Caco-2 (cell line): Measurements from ENCODE around the gene SELENOO. TPM values are rescaled to one million over a fixed set of nuclear protein-coding genes. Genes with fewer than 3 reads are reported as not detected.

ENCODE experiments used
- BruUV-seq: library from RNA; stranded (reverse); fragments of 400-500 nt; replicated peaks from 2 replicates; lab custom pipeline; 2021; lab: Mats Ljungman, UMichigan
- CTCF ChIA-PET: fragments of 300-600 bp; sonication (Branson Sonifier 250); formaldehyde crosslinking; loops from one replicate; lab custom pipeline; 2022; ENCODE audit warnings: antibody characterized with exemption; lab: Charles Lee
- POLR2A ChIA-PET: fragments of 300-600 bp; sonication (Branson Sonifier 250); formaldehyde crosslinking; loops from one replicate; lab custom pipeline; 2022; ENCODE audit warnings: antibody characterized with exemption; lab: Charles Lee
- DNase-seq, 2 experiments: peaks; one replicate each; pipeline versions ENCODE4 v3.0.0 to v3.0.0-alpha.2; 2020 to 2022
- H3K27me3 ChIP-seq: replicated peaks from 2 replicates; pipeline ENCODE4 v1.6.0; 2011; ENCODE audit warnings: low read length; ENCODE audit not compliant: control insufficient read depth, insufficient read depth
- H3K36me3 ChIP-seq: 2 replicates; pipeline ENCODE4 v1.5.1; 2011; ENCODE audit warnings: low read length; ENCODE audit not compliant: control insufficient read depth, insufficient read depth
- H3K4me1 ChIP-seq: fragments of 250-450 bp; sonication (Bioruptor Pico); 2 replicates; pipeline ENCODE4 v1.5.1; 2020; ENCODE audit warnings: mild to moderate bottlenecking
- H3K4me3 ChIP-seq: 2 replicates; pipeline ENCODE4 v1.5.1; 2011; ENCODE audit warnings: low read depth, mild to moderate bottlenecking, control low read depth, low read length
- H3K9me3 ChIP-seq: fragments of 250-450 bp; sonication (Bioruptor Pico); 2 replicates; pipeline ENCODE4 v1.5.1; 2020; ENCODE audit warnings: mild to moderate bottlenecking, moderate library complexity
- H3K27ac Mint-ChIP-seq: one replicate; pipeline ENCODE4 v1.8.0; 2022; ENCODE audit warnings: mixed read lengths; ENCODE audit not compliant: unreplicated experiment
- H3K27me3 Mint-ChIP-seq: one replicate; pipeline ENCODE4 v1.8.0; 2022; ENCODE audit warnings: mixed read lengths; ENCODE audit not compliant: insufficient read depth, unreplicated experiment
- H3K36me3 Mint-ChIP-seq: one replicate; pipeline ENCODE4 v1.8.0; 2022; ENCODE audit warnings: mild to moderate bottlenecking, mixed read lengths; ENCODE audit not compliant: insufficient read depth, unreplicated experiment
- H3K4me1 Mint-ChIP-seq: one replicate; pipeline ENCODE4 v1.8.0; 2022; ENCODE audit warnings: low read depth, mixed read lengths; ENCODE audit not compliant: unreplicated experiment
- H3K4me3 Mint-ChIP-seq: one replicate; pipeline ENCODE4 v1.8.0; 2022; ENCODE audit warnings: mild to moderate bottlenecking, moderate library complexity, mixed read lengths; ENCODE audit not compliant: unreplicated experiment
- H3K9me3 Mint-ChIP-seq: one replicate; pipeline ENCODE4 v1.8.0; 2022; ENCODE audit warnings: mixed read lengths; ENCODE audit not compliant: unreplicated experiment
- CTCF ChIP-seq, 2 experiments: fragments of 200-600 bp in 1 of 2; IDR thresholded peaks; 1 replicate in 1 of 2; 2 replicates in 1 of 2; pipeline versions ENCODE4 v1.5.1 to v1.8.0; 2011 to 2022; ENCODE audit warnings: antibody characterized with exemption in 1 of 2, control low read depth in 1 of 2, inconsistent platforms in 1 of 2, low read depth in 1 of 2, low read length in 1 of 2, mild to moderate bottlenecking in 1 of 2, moderate library complexity in 1 of 2; ENCODE audit not compliant: insufficient read depth in 1 of 2, severe bottlenecking in 1 of 2, unreplicated experiment in 1 of 2
- intact Hi-C: fragments of 100-400 bp; cut with micrococcal nuclease; formaldehyde crosslinking; loops from one replicate; pipeline ENCODE4 v1.10.0; 2022; ENCODE audit not compliant: unreplicated experiment
- total RNA-seq: library from RNA; stranded (reverse); gene quantifications from 2 replicates; pipeline ENCODE4 v1.2.3, GENCODE V29; 2022

The SELENOO gene
- total RNA-seq, 1 experiment from 2014 or later = 29.3 TPM

- H3K4me1 ChIP-seq = peaks cover 11% of the 10 kb centered on the region; the same call in 1 of the 2 replicates
- no peaks in the 10 kb centered on the region for H3K9me3 Mint-ChIP-seq
- BruUV-seq = no TSS peak
- POLR2A ChIA-PET = no interaction called here
- H3K4me3 ChIP-seq = peak overlapping the region; percentile 76
- peak overlapping the region; percentile 85 for H3K4me3 Mint-ChIP-seq
- H3K4me1 Mint-ChIP-seq = no peaks in the 10 kb centered on the region
- peaks cover 6% of the 10 kb centered on the region for H3K36me3 Mint-ChIP-seq
- TF ChIP-seq CTCF (IDR thresholded peaks at IDR 0.05; ENCODE audit: insufficient read depth in 1 of 2, low read depth in 1 of 2, low read length in 1 of 2, severe bottlenecking in 1 of 2, unreplicated experiment in 1 of 2) = no peak
- no peaks in the 10 kb centered on the region for H3K36me3 ChIP-seq
- CTCF ChIA-PET = interaction anchor here (0.9 kb wide), 1 partner anchor 51 kb away, joined by 3 read pairs; no protein-coding TSS in a partner anchor
- H3K27ac Mint-ChIP-seq = peak overlapping the region; percentile 86
- intact Hi-C loops = no loop called here
- H3K27me3 Mint-ChIP-seq = no peaks in the 10 kb centered on the region
- H3K27me3 ChIP-seq = no peaks in the 10 kb centered on the region
- peak in 1 of 2 experiments; percentile 47 for DNase-seq
- H3K9me3 ChIP-seq = no peaks in the 10 kb centered on the region
Observed at GRCh38 chr22:50186181-50186714, 14.6 kb upstream of the SELENOO start.

- ChIA-PET CTCF (interaction anchor here (0.9 kb wide), 1 partner anchor 50 kb away, joined by 3 read pairs; no protein-coding TSS in a partner anchor), POLR2A (no interaction called here)
- no peaks in the 10 kb centered on the region for H3K9me3 Mint-ChIP-seq
- intact Hi-C loops = no loop called here
- Histone ChIP-seq H3K4me3 (peak overlapping the region; percentile 76), H3K9me3 (no peaks in the 10 kb centered on the region), H3K4me1 (peaks cover 11% of the 10 kb centered on the region; the same call in 1 of the 2 replicates), H3K36me3 (no peaks in the 10 kb centered on the region), H3K27me3 (no peaks in the 10 kb centered on the region)
- no peak for TF ChIP-seq CTCF (IDR thresholded peaks at IDR 0.05; ENCODE audit: insufficient read depth in 1 of 2, low read depth in 1 of 2, low read length in 1 of 2, severe bottlenecking in 1 of 2, unreplicated experiment in 1 of 2)
- H3K27ac Mint-ChIP-seq = peak overlapping the region; percentile 86
- no peaks in the 10 kb centered on the region for H3K4me1 Mint-ChIP-seq
- H3K4me3 Mint-ChIP-seq = peak overlapping the region; percentile 85
- BruUV-seq = no TSS peak
- peaks cover 6% of the 10 kb centered on the region for H3K36me3 Mint-ChIP-seq
- DNase-seq = no peak
- no peaks in the 10 kb centered on the region for H3K27me3 Mint-ChIP-seq
Observed at GRCh38 chr22:50186761-50187523, 13.9 kb upstream of the SELENOO start.

- no peak for TF ChIP-seq CTCF (IDR thresholded peaks at IDR 0.05; ENCODE audit: insufficient read depth in 1 of 2, low read depth in 1 of 2, low read length in 1 of 2, severe bottlenecking in 1 of 2, unreplicated experiment in 1 of 2)
- no peak overlapping the region for H3K27ac Mint-ChIP-seq
- H3K36me3 ChIP-seq = no peaks in the 10 kb centered on the region
- H3K27me3 ChIP-seq = no peaks in the 10 kb centered on the region
- BruUV-seq = TSS peak; percentile 24
- intact Hi-C loops = no loop called here
- peak in 1 of 2 experiments; percentile 1 for DNase-seq
- H3K9me3 ChIP-seq = no peaks in the 10 kb centered on the region
- no peaks in the 10 kb centered on the region for H3K27me3 Mint-ChIP-seq
- H3K4me3 Mint-ChIP-seq = no peak overlapping the region
- H3K36me3 Mint-ChIP-seq = peaks cover 6% of the 10 kb centered on the region
- H3K4me1 Mint-ChIP-seq = no peaks in the 10 kb centered on the region
- H3K9me3 Mint-ChIP-seq = no peaks in the 10 kb centered on the region
- ChIA-PET POLR2A (no interaction called here), CTCF (no interaction called here)
- no peak overlapping the region for H3K4me3 ChIP-seq
- peaks cover 11% of the 10 kb centered on the region; the same call in 1 of the 2 replicates for H3K4me1 ChIP-seq
Observed at GRCh38 chr22:50188356-50188755, 12.5 kb upstream of the SELENOO start.
